ENCODE data around the gene ADGRV1. TPM values are rescaled to one million over a fixed set of nuclear protein-coding genes. Genes with fewer than 3 reads are reported as not detected.
"Not testable (repeated sequence)": the region's sequence is repeated elsewhere in the genome, so short reads cannot be mapped to it uniquely, and the experiment has no call there.

ADGRV1 gene
- total RNA-seq, 2 donors from 2014 or later: 16.4 to 20.9 TPM

GRCh38 chr5:90767710-90768109 lies 209.1 kb downstream of the ADGRV1 start:
- no peak overlapping the region for H3K27ac ChIP-seq
- DNase-seq (ENCODE audit: low spot score): no peak
- no peak overlapping the region for H3K4me3 ChIP-seq
- no peaks in the 10 kb centered on the region for H3K36me3 ChIP-seq
- H3K27me3 ChIP-seq (replicated peaks; ENCODE audit: insufficient read depth): no peaks in the 10 kb centered on the region
- WGBS: 88% methylated on average over 3 of the region's 3 CpGs
- TF ChIP-seq POLR2AphosphoS5 (IDR thresholded peaks at IDR 0.05): no peak
- TF ChIP-seq POLR2A (IDR thresholded peaks at IDR 0.05): no peak
- TF ChIP-seq CTCF (IDR thresholded peaks at IDR 0.05): no peak
- no peaks in the 10 kb centered on the region for H3K9me3 ChIP-seq
- intact Hi-C loops (cut with DNase I): no loop called here
- no peaks in the 10 kb centered on the region for H3K4me1 ChIP-seq (replicated peaks)

- H3K36me3 ChIP-seq; DNase-seq (ENCODE audit: low spot score); H3K27me3 ChIP-seq (replicated peaks; ENCODE audit: insufficient read depth); H3K9me3 ChIP-seq; H3K4me1 ChIP-seq (replicated peaks); intact Hi-C loops (cut with DNase I); H3K4me3 ChIP-seq; H3K27ac ChIP-seq: not testable (repeated sequence)
- 97% methylated on average over 4 of the region's 4 CpGs for WGBS
Measured at GRCh38 chr5:90770006-90770541, 211.5 kb downstream of the ADGRV1 start.

- Histone ChIP-seq H3K27ac (no peak overlapping the region), H3K36me3 (no peaks in the 10 kb centered on the region), H3K4me1 (replicated peaks) (no peaks in the 10 kb centered on the region), H3K27me3 (replicated peaks; ENCODE audit: insufficient read depth) (no peaks in the 10 kb centered on the region), H3K9me3 (no peaks in the 10 kb centered on the region), H3K4me3 (no peak overlapping the region)
- TF ChIP-seq POLR2AphosphoS5 (IDR thresholded peaks at IDR 0.05): no peak
- TF ChIP-seq POLR2A (IDR thresholded peaks at IDR 0.05): no peak
- no peak for TF ChIP-seq CTCF (IDR thresholded peaks at IDR 0.05)
- intact Hi-C loops (cut with DNase I): no loop called here
- no peak for DNase-seq (ENCODE audit: low spot score)
- WGBS: 89% methylated on average over 6 of the region's 6 CpGs
Measured at GRCh38 chr5:90777959-90778358, 219.4 kb downstream of the ADGRV1 start.

GRCh38 chr5:90783460-90784333 lies 225.1 kb downstream of the ADGRV1 start:
- 23% methylated on average over 4 of the region's 4 CpGs for WGBS
- DNase-seq (ENCODE audit: low spot score): peak; percentile 58

More at GRCh38 chr5:90783460-90784333, 225.1 kb downstream of the ADGRV1 start:
- no peaks in the 10 kb centered on the region for H3K9me3 ChIP-seq
- intact Hi-C loops (cut with DNase I): loop anchor here (10.0 kb wide), 1 partner anchor 339 kb away; no protein-coding TSS in a partner anchor
- no peaks in the 10 kb centered on the region for H3K4me1 ChIP-seq (replicated peaks)
- TF ChIP-seq POLR2A (IDR thresholded peaks at IDR 0.05): no peak
- peak; percentile 43 to 74 (median 67) for TF ChIP-seq CTCF (IDR thresholded peaks at IDR 0.05)
- TF ChIP-seq POLR2AphosphoS5 (IDR thresholded peaks at IDR 0.05): peak; percentile 6
- no peaks in the 10 kb centered on the region for H3K27me3 ChIP-seq (replicated peaks; ENCODE audit: insufficient read depth)
- H3K36me3 ChIP-seq: no peaks in the 10 kb centered on the region
- no peak overlapping the region for H3K27ac ChIP-seq
- H3K4me3 ChIP-seq: no peak overlapping the region

Data from prostate gland (tissue), 2 donors.